K562 (cell line): ENCODE results near the gene DAB2.

Experiments used
- CTCF ChIP-seq, 3 experiments: IDR thresholded peaks in 2 of 3; conservative IDR thresholded peaks in 1 of 3; 2 replicates each; pipeline ENCODE4 v1.5.1; 2011 to 2012; ENCODE audit warnings: low read length in 3 of 3, mild to moderate bottlenecking in 3 of 3, control low read depth in 2 of 3, improper control_type of control experiment in 1 of 3, inconsistent platforms in 1 of 3, low read depth in 1 of 3, mixed read lengths in 1 of 3, moderate library complexity in 1 of 3; ENCODE audit not compliant: insufficient read depth in 2 of 3
- HDAC2 ChIP-seq: fragments of 450-650 bp; IDR thresholded peaks from 2 replicates; pipeline ENCODE4 v1.6.1; 2016; ENCODE audit warnings: mild to moderate bottlenecking
- HNRNPL ChIP-seq: fragments of 200-400 bp; formaldehyde crosslinking; IDR thresholded peaks from 2 replicates; pipeline ENCODE4 v1.6.1; 2017; ENCODE audit warnings: low read depth, mild to moderate bottlenecking, low read length
- NCOA1 ChIP-seq: fragments of 450-650 bp; IDR thresholded peaks from 2 replicates; pipeline ENCODE4 v1.6.1; 2016; ENCODE audit warnings: low read depth
- SMARCC2 ChIP-seq: fragments of 450-650 bp; IDR thresholded peaks from 2 replicates; pipeline ENCODE4 v1.6.1; 2017; ENCODE audit warnings: antibody characterized with exemption, moderate library complexity, mild to moderate bottlenecking, low read depth
- TAF1 ChIP-seq: IDR thresholded peaks from 2 replicates; pipeline ENCODE4 v1.6.1; 2011; ENCODE audit warnings: mild to moderate bottlenecking, low read length, moderate library complexity; ENCODE audit not compliant: insufficient read depth, control insufficient read depth, severe bottlenecking; ENCODE audit errors: extremely low read depth
- ZKSCAN8 ChIP-seq: fragments of 200-800 bp; sonication (Bioruptor generic); IDR thresholded peaks from 2 replicates; pipeline ENCODE4 v1.6.1; 2016; ENCODE audit warnings: missing genetic modification characterization, missing compliant biosample characterization
- ZNF395 ChIP-seq: fragments of 200-800 bp; sonication (Bioruptor generic); IDR thresholded peaks from 2 replicates; pipeline ENCODE4 v1.6.1; 2017; ENCODE audit warnings: missing genetic modification characterization, missing compliant biosample characterization
- TF ChIP-seq, protein P1 (sequence below), 2 experiments: fragments of 450-650 bp in 1 of 2; sonication (generic) in 1 of 2; formaldehyde crosslinking in 1 of 2; IDR thresholded peaks in 1 of 2; conservative IDR thresholded peaks in 1 of 2; 2 replicates each; pipeline versions ENCODE4 v1.6.1 to v1.8.1; 2016 to 2023; ENCODE audit warnings: mild to moderate bottlenecking in 2 of 2, moderate library complexity in 2 of 2, inconsistent platforms in 1 of 2, missing genetic modification reagents in 1 of 2

GRCh38 chr5:39422036-39422606, 2.7 kb downstream of the DAB2 start:
- TF ChIP-seq ZKSCAN8 (no peak), ZNF395 (no peak), HDAC2 (no peak), CTCF (IDR thresholded peaks at IDR 0.05 in 2 of 3, conservative IDR thresholded peaks at IDR 0.05 in 1 of 3; ENCODE audit: insufficient read depth in 2 of 3, low read depth in 1 of 3, low read length in 3 of 3) (no peak), NCOA1 (no peak), SMARCC2 (no peak), TAF1 (no peak), HNRNPL (no peak)
- TF ChIP-seq, protein P1, sequence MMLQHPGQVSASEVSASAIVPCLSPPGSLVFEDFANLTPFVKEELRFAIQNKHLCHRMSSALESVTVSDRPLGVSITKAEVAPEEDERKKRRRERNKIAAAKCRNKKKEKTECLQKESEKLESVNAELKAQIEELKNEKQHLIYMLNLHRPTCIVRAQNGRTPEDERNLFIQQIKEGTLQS (IDR thresholded peaks at IDR 0.05) = no peak
- TF ChIP-seq, protein P1 (CRISPR knock-in tag; conservative IDR thresholded peaks at IDR 0.05) = no peak
